NCI-H2196 (cell line): ENCODE results near the gene MSI2.

Experiments
- DNase-seq: peaks from one replicate; lab custom pipeline; 2025; ENCODE audit not compliant: unreplicated experiment; lab: John Stamatoyannopoulos, UW

The MSI2 gene

DNA sequence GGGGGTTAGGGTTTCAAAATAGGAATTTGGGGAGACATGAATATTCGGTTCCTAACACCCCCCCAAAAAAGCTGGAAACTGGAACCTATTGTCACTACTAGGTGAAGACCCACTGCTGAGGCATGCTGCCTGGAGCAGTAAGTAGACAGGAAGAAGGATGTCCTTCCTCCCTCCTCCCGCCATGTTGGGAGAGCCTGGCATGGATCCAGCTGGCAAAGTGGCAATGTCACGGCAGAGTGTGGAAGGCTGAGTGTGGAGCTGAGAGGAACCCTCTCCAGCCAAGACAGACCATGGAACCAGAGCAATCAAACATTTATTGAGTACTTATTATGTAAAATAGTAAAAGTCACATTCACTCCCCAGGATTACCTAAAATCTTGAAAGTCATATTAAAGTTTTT lies 439.7 kb downstream of the MSI2 start:
- no peak for DNase-seq

- no peak for DNase-seq
Observed at GRCh38 chr17:57697197-57697596, 440.9 kb downstream of the MSI2 start.

- peak; percentile 17 for DNase-seq
Observed at GRCh38 chr17:57697891-57698711, 441.8 kb downstream of the MSI2 start.

- no peak for DNase-seq
Observed at GRCh38 chr17:57699751-57700219, 443.5 kb downstream of the MSI2 start.

DNA sequence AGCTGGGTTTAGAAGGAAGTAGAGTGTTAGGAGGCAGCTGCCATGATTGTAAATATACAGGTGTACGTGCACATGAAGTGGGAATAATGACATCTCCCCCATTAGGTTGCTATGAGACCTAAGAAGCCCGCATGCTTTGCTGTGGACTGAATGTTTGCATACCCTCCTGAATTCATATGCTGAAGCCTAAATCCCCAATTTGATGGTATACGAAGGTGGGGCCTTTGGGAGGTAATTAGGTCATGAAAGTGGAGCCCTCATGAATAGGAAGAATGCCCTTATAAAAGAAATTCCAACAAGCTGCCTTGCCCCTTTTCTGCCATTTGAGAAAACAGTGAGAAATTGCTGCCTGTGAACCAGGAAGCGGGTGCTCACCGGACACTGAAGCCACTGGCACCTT lies 444.8 kb downstream of the MSI2 start:
- no peak for DNase-seq

- no peak for DNase-seq
Observed at GRCh38 chr17:57703273-57703672, 446.9 kb downstream of the MSI2 start.

DNA sequence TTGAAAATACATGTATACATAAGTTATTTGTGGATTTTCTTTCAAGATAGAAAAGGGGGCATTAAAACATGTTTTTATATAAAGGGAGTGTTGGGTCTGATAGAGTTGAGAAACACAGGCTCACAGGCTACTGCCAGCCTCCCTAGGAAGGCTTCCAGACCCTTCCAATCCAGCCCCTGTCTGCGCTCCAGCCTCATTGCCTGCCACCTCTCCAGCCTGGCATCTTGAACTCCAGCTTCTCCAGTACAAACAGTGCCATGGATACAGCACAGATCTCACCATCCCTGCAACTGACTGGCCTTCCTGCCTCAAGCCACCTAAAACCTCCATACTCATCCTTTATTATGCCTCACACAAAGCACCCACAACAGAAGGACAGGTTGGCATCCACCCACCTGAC lies 448.1 kb downstream of the MSI2 start:
- DNase-seq = no peak

GRCh38 chr17:57705921-57706695 lies 449.8 kb downstream of the MSI2 start:
- DNase-seq = no peak

DNA sequence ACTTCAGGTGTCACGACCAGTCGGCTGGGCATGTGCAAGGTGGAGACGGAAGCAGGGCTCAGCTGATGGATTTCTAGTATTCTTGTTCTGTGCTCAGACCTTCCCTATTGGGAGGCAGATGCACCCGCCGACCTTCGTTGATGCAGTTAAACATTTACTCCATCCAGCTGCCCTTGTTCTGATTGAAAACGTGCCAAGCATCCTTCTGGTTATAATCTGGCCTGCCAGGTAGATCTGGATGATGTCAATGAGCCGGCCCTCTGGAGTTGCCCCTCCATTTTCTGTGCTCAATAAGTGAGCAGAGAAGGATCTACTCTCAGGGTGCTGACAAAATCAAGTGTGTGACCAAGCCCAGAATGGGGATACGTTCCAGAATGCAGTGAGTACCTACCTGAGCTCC lies 450.4 kb downstream of the MSI2 start:
- DNase-seq = no peak

DNA sequence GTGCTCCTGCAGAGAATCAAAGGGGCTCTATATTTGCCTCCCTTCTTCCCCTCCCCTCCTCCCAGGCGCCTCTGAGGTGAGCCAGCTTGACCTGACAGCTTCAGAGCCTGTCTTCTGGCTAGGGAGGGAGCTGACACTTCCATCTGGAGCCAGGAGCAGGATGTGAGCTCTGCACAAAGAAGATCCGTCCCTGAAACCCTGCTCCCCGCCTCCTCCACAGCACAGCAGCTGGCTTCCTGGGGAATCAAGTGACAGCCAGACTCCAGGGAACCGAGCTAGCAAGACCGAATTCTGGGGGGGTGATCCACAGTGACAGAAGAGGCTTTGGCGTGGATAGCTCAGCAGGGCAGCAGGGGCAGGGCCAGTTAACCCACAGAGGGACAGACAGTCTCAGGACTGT lies 451.6 kb downstream of the MSI2 start:
- DNase-seq = peak; percentile 69

DNA sequence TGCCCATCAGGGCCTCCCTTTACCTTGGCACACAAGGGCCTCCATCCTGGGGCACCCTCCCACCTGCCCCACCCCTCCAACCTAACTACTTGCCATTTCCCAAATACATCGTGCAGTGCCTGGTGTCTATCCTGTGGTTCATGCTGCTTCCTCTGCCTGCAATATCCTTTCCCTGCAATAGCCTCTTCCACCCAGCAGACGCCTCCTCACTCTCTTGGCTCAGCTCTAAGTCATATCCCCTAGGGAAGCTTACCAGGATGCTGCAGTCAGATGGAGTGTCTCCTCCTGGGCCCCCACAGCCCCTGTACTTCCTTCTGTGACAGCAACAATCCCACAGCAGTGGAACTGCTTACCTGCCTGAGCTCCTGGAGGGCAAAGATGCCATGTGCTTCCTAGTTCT lies 452.1 kb downstream of the MSI2 start:
- DNase-seq = no peak

DNA sequence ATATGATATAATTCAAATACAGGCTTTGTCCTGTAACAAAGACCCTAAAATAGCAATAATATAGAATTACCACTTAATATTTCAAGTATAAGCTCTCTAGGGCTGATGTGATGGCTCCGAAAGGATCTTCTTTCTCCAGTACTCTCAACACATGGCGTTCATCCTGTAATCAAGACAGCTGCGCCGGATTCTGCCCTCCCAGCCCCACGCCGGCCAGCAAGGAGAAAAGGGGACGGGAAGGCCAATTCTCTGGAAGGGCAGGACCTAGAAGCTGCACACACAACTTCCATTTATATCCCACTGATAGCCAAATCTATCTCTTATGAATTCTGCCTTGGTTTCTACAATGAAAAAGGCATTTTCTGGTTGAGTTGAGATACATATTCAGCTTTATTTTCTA lies 456.8 kb downstream of the MSI2 start:
- no peak for DNase-seq

GRCh38 chr17:57714665-57715180 lies 458.4 kb downstream of the MSI2 start:
- peak; percentile 88 for DNase-seq

GRCh38 chr17:57715981-57716380 lies 459.7 kb downstream of the MSI2 start:
- no peak for DNase-seq

DNA sequence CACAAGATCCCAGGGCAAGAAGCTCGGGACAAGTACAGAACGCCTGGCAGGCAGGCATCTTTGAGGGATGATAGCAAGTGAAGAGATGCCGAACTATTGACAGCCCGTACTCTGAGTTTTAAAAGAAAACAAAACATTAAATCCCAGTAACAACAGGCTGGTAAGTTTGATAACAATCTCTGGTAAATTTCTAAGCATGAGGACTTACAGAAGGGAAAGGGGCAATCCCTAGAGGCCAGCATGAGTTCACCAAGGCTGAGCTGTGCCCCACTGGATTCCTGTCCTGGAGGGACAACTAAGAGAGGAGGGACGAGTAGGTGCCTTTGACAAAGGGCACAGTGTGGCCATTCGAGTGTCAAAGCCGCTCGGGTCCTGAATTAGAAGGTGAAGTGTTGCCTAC lies 462.6 kb downstream of the MSI2 start:
- DNase-seq = no peak

GRCh38 chr17:57720386-57721035 lies 464.2 kb downstream of the MSI2 start:
- DNase-seq = no peak

GRCh38 chr17:57721967-57722703 lies 465.8 kb downstream of the MSI2 start:
- DNase-seq = no peak

DNA sequence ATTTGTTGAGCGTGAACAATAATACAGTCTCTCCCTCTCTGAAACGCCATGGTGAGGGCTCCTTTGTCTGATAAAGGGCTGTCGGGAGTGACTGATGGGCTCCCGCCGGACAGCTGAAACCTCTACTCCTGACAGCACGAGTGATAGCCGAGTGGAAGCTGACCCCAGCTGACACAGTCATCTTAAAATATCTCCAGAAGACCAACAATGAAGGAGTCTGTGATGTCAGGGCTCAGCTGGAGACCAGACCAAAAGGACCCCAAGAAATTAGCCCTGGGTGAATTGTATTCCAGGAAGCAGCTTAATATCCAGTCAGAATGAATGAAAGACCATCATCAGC lies 466.4 kb downstream of the MSI2 start:
- DNase-seq = no peak

DNA sequence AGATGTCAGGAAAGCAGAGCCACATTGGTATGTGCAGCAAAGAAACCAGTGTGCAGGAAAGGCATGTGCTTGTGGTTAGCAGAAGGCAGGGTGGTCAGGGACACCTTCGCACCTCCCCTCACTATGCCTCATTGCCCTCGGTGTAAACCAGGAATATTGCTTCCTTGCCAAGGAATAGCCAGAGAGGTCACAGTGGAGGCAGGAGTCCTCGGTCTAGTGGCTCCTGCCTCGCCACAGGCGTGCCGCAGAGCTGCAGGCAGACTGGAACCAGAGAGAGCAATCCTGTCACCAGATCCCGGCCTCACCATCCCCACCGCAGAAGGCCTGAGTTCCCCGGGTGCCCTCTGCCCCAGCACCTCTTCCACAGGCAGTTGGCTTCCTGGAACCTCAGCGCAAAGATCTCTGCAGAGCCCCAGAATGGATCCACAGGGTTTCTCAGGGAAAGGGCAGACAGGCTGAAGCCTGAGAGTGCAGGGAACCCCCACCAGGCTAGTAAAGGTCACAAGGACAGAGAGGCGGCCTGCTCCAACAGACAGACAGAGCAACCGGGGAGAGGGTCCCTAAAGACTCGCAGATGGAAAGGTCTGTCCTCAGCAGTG lies 467.2 kb downstream of the MSI2 start:
- no peak for DNase-seq

- no peak for DNase-seq
Observed at GRCh38 chr17:57724026-57724728, 467.9 kb downstream of the MSI2 start.
